Esophagus mucosa (tissue), 1 donor: Measurements from ENCODE around the gene RO60. TPM values are rescaled to one million over a fixed set of nuclear protein-coding genes. Genes with fewer than 3 reads are reported as not detected.
"Not testable (repeated sequence)": the region's sequence is repeated elsewhere in the genome, so short reads cannot be mapped to it uniquely, and the experiment has no call there.

Source experiments
- ATAC-seq: fragments of 200-7000 bp; cut with Tn5 transposase; one replicate; pipeline ENCODE4 v1.9.1; 2020
- total RNA-seq: library from RNA; stranded (reverse); gene quantifications from one replicate; pipeline ENCODE4 v1.2.4, GENCODE V29; 2023
- donor health status: DM: yes; HTN: yes; CAD: no.

Gene RO60
- total RNA-seq = 26.1 TPM

DNA sequence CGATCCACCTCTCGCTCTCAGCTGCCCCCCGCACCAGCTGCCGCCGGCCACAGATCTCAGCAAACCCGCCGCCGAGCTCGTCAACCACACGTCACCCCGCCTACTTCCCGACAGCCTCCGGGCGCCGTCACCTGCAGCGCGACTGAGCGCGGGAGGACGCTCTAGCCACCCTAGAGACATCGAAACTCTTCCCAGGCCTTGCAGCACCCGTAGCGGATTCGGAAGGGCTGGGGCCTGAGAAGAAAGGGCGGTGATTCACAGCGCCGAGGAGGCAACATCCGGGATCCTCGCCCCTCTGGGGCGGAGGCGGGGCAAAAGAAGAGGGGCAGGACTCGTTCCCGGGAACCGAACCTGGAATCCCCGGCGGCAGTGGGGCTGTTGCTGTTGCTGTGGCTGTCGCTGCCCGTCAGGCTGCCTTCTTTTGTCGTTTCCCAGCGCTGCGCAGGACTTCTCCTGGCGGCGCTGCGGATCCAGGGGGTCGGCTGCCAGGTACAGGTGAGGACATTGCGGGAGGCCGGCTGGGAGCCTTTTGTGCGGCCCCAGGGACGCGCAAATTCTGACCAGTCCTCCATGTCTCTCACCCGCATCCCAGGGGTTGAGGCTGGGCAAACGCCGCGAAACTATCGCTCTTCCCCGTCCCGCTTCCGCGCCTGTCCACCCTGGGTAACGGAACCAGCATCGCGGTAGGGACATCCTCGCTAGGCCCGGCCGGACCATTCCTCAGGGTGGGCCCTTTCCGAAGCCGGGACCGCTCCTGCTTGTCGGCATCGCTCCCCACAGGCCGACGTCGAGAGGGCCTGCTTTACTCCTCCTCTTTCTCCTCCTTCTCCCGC, at the start of gene RO60, which contains the start of gene UCHL5:
Gene RO60, plus strand, starts transcription at position 331 of the 833 bp plus-strand sequence. CDS start 9,443 bp downstream, outside the sequence.
Gene UCHL5, minus strand, starts transcription at position 79 of the 833 bp plus-strand sequence. CDS start 100 bp downstream, outside the sequence.
- ATAC-seq = peak; percentile 99

- no peak for ATAC-seq
Observed at GRCh38 chr1:193011406-193011805, 48.0 kb upstream of the RO60 start.

DNA sequence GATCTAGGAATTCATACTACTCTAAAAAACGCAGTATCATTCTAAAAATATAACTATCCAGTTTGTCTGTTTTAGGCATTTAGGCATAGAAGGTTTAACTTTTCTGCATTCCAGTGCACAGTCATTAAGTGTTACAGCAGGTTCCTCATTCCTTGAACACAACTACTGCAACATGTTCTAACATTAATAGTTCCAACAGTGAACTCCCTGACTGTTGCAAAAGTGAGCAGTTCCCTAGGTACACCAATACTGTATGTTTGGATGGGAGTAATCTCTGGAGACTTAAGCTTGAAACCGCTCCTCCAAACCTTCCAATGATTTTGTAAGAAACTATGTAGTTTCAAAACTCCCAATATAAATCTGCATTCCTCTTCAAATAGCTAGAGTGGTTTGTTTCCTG, 46.4 kb upstream of the RO60 start:
- ATAC-seq = no peak

DNA sequence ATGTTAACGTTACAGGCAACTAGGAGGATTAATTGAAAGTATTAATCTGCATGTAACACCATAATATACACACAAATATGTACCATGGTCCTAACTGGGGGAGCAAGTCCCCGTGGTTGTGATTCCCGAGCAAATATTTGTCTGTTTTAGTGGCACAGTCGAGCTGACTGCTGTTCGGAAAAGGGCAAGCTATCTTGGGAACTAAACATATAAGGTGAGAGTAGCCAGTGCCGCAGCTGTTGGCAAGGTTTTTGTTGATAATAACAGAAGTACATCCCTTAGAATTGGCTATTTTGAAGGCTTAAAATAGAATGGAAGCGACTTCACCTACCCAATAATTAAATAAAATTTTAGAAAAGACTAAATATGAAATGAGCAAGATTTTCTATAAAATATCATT, 45.7 kb upstream of the RO60 start:
- no peak for ATAC-seq

- no peak for ATAC-seq
Observed at GRCh38 chr1:193014400-193014799, 45.0 kb upstream of the RO60 start.

GRCh38 chr1:193016788-193017187, 42.6 kb upstream of the RO60 start:
- ATAC-seq = no peak

- no peak for ATAC-seq
Observed at GRCh38 chr1:193019442-193020026, 39.9 kb upstream of the RO60 start.

DNA sequence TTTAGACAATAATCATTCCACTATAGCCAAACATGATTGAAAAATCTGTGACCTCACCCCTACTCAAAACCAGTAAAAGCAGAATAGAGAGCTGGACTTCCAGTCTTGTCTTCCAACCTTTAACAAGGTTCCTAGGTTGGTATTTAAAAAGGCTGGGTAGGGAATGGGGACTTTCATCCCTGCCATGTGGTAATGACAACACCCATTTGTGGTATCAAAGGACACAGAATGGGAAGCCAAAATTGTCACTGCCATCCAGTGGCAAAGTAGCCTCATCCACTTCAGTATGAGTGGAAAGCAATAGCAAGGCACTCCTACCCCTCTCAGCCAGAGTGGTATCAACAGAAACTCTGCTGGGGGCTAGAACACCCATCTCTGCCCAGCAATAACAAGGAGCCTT, 34.2 kb upstream of the RO60 start:
- no peak for ATAC-seq

DNA sequence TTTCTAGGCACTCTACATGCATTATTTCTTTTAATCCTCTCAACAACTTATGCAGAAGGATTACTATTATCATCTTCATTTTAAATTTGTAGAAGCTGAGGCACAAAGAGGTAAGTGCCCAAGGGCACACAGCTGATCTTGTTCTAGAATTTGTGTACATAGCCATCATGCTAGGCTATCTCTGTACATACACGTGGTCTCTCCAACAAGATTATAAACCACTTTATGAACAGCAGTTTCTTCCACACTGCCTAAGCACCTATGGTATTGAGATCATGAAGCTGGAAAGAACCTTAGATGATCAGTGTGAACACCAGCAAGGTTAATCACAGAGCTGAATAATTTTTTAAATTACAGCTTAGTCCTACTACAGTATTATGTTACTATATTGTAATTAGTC, 29.1 kb upstream of the RO60 start:
- ATAC-seq = no peak

- no peak for ATAC-seq
Observed at GRCh38 chr1:193031431-193031830, 28.0 kb upstream of the RO60 start.

- ATAC-seq = not testable (repeated sequence)
Observed at GRCh38 chr1:193032643-193033427, 26.6 kb upstream of the RO60 start.

DNA sequence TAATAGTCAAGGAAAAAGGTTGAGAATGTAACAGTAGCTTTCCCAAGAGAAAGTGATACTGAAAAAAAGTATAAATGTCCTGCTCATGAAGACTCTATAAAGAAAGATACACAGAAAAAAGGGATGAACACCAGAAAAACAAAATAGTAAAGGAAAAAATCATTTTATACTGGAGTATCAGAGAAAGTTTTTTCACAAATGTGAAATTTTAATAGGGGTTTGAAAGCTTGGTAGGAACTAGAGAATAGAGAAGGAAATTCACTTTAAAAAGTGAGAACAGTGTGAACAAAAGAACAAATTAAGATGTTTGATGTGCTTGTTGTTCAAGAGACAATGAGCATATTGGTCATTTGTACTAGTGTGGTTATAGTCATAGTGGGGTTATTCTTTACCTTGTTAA, 25.8 kb upstream of the RO60 start:
- ATAC-seq = no peak

DNA sequence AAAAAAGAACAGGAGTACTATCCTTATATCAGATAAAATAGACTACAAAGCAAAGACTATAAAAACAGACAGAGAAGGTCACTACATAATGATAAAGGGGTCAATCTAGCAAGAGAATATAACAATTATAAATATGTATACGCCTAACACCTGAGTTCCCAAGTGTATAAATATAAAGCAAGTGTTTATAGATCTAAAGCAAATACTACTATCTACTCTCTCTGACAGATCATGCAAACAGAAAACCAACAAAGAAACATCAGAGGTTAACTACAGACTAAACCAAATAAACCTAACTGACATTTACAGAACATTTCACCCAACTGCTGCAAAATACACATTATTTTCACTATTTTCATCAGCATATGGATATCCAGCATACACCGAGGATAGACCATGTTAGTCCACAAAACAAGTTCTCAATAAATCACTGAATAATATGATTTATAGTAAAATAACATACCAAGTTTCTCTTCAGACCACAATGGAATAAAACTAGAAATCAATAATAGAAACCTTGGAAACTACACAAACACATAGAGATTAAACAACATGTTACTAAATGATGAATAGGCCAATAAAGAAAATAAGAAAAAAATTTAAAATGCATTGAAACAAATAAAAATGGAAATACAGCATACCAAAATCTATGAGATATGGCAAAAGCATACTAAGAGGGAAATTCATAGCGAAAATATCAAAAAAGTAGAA, 22.9 kb upstream of the RO60 start:
- no peak for ATAC-seq

GRCh38 chr1:193040011-193040410, 19.4 kb upstream of the RO60 start:
- ATAC-seq = no peak

DNA sequence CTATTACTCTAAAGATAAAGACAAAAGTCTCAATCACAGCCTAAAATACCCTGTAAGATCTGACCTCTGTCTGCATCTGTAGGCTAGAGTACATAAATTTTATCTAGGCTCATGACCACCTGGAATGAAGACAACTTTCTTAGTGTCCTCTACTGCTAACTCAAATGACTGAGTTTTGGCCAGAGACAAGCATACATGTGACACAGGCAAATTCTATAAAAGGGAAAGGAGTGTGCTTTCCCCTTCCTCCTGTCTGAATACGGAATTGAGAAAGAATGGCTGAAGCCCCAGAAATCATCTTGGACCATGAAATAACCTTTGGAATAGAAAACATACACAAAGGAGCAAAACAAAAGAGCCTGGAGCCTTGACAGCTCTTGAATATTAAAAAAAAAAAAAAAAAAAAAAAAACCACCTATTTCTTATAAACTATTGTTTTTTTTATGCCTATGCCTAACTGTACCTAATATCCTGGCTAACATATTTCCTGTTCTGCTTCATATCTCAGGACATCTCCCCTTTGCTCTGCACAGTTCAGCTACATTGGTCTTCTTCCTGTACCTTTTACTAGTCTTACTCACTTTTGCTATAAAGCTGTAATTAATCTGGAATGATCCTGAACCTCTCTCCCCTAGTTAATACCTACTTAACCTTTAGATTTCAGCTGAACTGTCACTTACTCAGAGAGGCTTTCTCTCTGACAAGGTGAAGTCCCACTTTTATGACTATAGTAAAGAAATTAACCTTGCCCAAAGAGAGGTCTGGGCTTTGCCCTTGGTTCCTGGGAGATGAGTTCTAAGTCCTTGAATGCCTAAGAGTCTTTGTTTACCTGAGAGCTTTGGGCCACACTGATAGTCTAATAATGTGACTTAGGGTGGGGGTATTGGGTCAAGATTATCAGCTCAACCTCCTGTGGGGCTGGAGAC, 16.4 kb upstream of the RO60 start:
- no peak for ATAC-seq

DNA sequence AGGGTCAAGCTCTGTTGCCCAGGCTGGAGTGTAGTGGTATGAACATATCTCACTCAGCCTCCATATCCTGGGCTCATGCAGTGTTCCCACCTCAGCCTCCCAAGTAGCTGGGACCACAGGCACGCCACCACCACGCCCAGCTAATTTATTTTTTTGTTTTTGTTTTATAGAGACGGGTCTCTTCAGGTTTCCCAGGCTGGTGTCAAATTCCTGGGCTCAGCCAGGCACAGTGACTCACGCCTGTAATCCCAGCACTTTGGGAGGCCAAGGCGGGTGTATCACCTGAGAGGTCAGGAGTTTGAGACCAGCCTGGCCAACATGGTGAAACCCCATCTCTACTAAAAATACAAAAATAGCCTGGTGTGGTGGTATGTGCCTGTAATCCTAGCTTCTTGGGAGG, 10.5 kb upstream of the RO60 start:
- not testable (repeated sequence) for ATAC-seq

- ATAC-seq = no peak
Observed at GRCh38 chr1:193054169-193054675, 5.2 kb upstream of the RO60 start.

DNA sequence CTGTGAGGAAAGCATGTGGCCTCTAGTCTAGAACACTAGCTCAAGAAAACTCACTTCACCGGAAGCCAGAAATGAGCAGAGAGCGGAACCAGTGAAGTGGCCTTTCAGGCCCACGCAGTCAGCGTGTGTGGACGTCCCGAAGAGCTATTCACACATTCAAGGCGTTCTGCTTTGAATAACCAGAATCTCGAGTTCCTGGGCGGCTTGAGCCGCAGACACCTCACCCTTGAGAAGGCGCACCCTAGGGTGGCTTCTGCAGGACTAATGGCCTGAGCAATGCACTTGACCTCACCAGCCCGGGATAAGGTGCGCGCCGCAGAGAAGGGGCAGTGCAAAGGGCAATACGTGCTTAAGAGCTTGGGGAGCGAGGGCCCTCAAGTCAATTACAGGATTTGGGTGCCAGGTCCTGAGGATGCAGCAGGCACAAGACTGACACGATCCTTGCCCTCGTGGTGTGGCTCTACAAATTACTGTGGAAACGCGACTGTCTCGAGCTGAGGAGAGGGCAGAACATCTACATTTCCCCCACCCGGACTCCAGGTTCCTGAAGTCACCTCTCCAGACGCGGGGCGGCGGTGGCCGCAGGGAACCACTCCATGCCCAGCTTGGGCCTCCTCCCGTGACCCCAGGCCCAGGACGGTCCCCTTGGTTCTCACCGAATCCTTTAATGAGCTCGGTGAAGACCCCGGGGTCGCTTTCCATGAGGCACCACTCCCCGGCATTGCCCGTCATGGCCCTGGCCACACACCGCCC, 707 bp upstream of the RO60 start:
- peak; percentile 77 for ATAC-seq

DNA sequence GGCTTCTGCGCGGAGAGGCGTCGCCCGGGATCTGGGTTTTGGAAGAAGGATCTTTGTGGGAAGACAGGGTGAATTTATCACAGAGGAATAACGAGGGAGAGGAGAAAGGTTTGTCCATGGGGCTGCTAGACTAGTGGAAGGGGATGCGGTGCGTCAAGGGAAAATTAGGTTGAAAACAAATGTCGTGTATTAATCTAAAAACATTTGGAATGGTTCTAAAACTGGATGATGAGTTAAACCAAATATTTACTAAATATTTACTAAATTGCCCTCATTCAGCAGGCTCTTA, 647 bp downstream of the RO60 start:
- ATAC-seq = no peak

GRCh38 chr1:193060406-193060805, 994 bp downstream of the RO60 start:
- ATAC-seq = no peak

- ATAC-seq = no peak
Observed at GRCh38 chr1:193060938-193061337, 1.5 kb downstream of the RO60 start.
